GM12874 (cell line): Measurements from ENCODE around the gene RHPN2.

Source experiments
- TF ChIP-seq, protein P1 (sequence below): IDR thresholded peaks from 2 replicates; pipeline ENCODE4 v1.5.1; 2011; ENCODE audit warnings: low read depth, mild to moderate bottlenecking, control low read depth, low read length, moderate library complexity; ENCODE audit not compliant: insufficient read depth

RHPN2 gene

DNA sequence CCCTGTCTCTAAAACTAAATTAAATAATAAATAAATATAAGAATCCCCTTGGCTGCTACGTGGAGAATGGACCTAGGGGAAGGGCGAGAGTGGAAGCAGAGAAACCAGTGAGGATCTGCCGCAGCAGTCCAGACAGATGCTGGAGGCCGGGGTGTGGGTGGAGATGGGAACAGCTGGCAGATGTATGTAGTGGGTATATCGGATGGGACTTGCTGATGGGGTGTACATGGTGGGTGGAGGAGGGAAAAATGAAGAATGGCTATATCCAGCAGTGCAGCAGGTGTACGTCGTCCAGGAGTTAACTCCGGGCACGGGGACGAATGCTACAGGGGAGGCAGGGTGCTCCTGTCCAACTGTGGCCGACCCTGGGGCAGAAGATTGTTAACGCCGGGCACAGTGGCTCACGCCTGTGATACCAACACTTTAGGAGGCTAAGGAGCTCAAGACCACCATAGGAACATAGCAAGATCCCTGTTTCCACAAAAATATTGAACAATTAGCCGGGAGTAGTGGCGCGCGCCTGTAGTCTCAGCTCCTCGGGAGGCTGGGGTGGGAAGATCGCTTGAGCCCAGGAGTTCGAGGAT, 93.6 kb downstream of the RHPN2 start:
- TF ChIP-seq, protein P1, sequence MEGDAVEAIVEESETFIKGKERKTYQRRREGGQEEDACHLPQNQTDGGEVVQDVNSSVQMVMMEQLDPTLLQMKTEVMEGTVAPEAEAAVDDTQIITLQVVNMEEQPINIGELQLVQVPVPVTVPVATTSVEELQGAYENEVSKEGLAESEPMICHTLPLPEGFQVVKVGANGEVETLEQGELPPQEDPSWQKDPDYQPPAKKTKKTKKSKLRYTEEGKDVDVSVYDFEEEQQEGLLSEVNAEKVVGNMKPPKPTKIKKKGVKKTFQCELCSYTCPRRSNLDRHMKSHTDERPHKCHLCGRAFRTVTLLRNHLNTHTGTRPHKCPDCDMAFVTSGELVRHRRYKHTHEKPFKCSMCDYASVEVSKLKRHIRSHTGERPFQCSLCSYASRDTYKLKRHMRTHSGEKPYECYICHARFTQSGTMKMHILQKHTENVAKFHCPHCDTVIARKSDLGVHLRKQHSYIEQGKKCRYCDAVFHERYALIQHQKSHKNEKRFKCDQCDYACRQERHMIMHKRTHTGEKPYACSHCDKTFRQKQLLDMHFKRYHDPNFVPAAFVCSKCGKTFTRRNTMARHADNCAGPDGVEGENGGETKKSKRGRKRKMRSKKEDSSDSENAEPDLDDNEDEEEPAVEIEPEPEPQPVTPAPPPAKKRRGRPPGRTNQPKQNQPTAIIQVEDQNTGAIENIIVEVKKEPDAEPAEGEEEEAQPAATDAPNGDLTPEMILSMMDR = no peak

DNA sequence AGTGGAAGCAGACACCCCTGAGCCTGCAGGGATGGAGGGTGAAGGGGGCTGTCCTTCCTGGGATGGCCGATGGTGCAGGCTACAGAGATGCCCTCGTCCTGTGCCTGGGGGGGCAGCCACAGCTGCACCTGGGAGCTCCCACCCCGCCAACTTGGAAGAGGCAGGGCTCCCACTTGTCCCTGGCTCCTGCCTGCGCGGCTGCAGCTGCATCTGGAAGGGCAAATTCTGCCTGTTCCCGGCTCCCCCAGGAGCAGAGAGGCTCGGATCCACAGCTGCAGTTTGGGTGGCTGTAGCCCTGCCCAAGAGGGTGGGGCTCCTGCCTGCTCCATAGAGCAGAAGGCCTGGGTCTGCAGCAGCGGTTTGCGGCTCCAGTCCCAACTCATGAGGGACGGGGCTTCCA, 95.1 kb downstream of the RHPN2 start:
- TF ChIP-seq, protein P1 = no peak

DNA sequence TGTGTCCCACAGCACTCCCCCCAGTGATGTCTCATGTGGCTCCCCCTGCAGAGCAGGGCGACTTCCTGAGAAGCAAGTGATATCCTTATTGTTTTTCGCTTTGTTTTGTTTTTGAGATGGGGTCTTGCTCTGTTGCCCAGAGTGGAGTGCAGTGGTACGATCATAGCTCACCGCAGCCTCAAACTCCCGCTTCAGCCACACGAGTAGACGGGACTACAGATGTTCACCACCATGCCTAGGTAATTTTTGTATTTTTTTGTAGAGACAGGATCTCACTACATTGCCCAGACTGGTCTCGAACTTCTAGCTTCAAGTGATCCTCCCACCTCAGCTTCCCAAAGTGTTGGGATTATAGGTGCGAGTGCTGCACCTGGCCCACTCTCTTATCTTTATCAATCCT, 97.9 kb downstream of the RHPN2 start:
- TF ChIP-seq, protein P1 = no peak

DNA sequence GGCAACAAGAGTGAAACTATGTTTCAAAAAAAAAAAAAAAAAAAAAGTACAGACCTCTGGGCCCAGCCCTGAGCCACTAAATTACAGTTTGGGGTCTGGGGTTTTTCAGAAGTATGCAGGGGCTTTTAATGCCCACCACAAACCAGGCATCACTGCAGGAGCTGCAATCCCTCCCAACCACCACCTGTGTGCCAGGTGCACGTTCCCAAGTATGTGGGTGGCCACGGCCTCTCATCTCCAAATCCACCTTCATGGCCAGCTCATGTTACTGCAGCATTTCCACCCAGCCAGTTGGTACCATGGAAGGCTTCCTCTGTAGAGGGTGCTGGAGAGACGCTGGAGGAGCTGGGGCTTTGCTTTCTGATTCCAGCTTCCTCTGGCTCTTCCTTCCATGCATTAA, 119.4 kb downstream of the RHPN2 start:
- TF ChIP-seq, protein P1 = no peak

DNA sequence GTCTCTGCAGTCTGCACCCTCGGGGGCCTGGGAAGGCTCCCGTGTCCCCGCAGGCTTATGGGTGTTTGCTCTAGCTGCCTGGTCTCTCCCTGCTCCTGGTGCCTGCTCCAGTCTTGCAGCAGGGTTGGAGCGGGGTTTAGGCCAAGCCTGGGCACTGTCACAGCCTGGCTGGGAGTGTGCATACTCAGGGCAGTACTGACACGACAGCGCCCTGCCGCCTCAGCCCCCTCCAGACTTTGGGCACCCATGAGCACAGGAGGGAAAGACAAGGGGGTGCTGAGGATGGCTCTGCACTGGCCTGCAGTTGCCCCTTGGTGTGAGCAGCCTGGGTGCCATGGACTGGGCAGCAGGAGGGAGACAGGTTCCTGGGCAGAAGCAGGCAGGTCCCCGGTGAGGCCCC, 128.6 kb downstream of the RHPN2 start:
- TF ChIP-seq, protein P1 = no peak

DNA sequence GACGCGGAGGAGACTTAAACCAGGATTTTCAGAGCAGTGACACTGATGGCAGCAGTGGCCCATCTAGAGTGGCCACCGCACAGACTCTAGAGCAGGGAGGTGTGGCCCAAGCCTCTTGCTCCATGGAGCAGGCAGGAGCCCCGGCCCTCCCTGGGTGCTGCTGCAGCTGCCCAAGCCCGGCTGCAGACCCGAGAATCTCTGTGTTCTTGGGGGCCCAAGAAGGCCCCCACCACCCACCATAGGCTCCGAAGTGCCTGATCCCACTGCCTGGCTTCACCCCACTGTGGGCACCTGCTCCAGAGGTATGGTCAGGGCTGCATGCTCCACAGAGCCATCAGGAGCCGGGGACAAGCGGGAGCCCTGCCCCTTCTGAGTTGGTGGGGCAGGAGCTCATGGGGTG, 129.1 kb downstream of the RHPN2 start:
- TF ChIP-seq, protein P1 = no peak

DNA sequence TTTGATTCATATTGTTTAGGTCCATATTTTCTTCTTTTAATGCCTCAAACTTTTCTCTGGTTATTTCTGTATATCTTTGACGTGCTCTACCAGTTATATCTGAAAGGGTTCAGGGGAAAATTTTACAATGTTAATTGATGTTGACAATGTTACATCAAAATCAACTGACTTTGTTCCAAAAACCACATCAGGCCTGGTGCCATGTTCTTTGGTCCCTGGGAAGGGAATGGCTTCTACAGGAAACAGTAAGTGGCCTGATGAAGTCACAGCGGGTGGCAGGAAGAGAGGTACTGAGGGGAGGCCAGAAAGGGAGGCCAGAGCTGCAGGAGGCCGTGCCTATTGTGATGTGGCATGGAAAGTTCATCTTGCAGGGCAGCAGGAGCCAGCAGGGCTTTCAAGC, 131.1 kb downstream of the RHPN2 start:
- TF ChIP-seq, protein P1 = no peak

DNA sequence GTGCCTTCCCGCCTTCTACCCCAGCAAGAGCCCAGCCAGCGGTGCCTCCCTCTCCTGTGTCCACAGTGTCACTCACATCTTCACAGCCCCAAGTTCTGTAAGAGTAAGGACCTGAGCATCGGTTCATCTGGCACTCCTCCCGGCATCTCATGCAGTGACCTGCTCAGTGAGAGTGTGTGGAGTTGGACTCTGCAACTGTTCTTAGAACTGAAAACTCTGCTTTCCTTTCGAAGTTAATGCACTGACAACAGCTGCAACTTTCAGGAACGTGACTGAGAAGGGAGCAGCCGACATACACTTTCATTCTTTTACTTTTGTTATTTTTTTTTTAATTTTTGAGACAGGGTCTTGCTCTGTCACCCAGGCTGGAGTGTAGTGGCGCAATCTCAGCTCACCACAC, 134.1 kb downstream of the RHPN2 start:
- TF ChIP-seq, protein P1 = no peak
